H1 (cell line): ENCODE measurements around the gene DACH2. TPM values are rescaled to one million over a fixed set of nuclear protein-coding genes. Genes with fewer than 3 reads are reported as not detected.

Experiments used
- CTCF ChIA-PET: fragments of 300-600 bp; sonication (Branson Sonifier 250); formaldehyde crosslinking; loops from one replicate; lab custom pipeline; 2021; ENCODE audit not compliant: partially characterized antibody; lab: Charles Lee
- POLR2A ChIA-PET: fragments of 300-600 bp; sonication (Branson Sonifier 250); formaldehyde crosslinking; loops from one replicate; lab custom pipeline; 2021; ENCODE audit warnings: inconsistent platforms; ENCODE audit not compliant: partially characterized antibody; lab: Charles Lee
- DNase-seq, 2 experiments: peaks; one replicate each; pipeline versions ENCODE4 v3.0.0 to v3.0.0-alpha.2; 2010 to 2022; ENCODE audit warnings: low spot score in 2 of 2, low read depth in 1 of 2, mixed read lengths in 1 of 2
- FAIRE-seq: peaks from 2 replicates; lab custom pipeline; 2011; peaks lifted over from hg19 to GRCh38; lab: Jason Lieb, UNC
- H2AFZ ChIP-seq: 2 replicates; pipeline ENCODE4 v1.8.1; 2012; ENCODE audit warnings: low read length, inconsistent platforms
- H2AK5ac ChIP-seq: 2 replicates; pipeline ENCODE4 v1.6.1; 2013; ENCODE audit warnings: low read depth, low read length
- H2BK120ac ChIP-seq: replicated peaks from 2 replicates; pipeline ENCODE3; 2013; ENCODE audit warnings: low read depth, low read length, inconsistent platforms
- H2BK12ac ChIP-seq: 2 replicates; pipeline ENCODE4 v1.6.1; 2013; ENCODE audit warnings: low read depth, low read length
- H2BK15ac ChIP-seq: 2 replicates; pipeline ENCODE4 v1.6.1; 2013; ENCODE audit warnings: low read length
- H2BK20ac ChIP-seq: 2 replicates; pipeline ENCODE4 v1.6.1; 2013; ENCODE audit warnings: low read length
- H2BK5ac ChIP-seq: 2 replicates; pipeline ENCODE4 v1.6.1; 2013; ENCODE audit warnings: low read depth, low read length
- H3K14ac ChIP-seq: 2 replicates; pipeline ENCODE4 v1.6.1; 2013; ENCODE audit warnings: inconsistent platforms; ENCODE audit not compliant: insufficient read length
- H3K18ac ChIP-seq: 2 replicates; pipeline ENCODE4 v1.6.1; 2013; ENCODE audit warnings: low read length; ENCODE audit errors: extremely low read depth
- H3K23ac ChIP-seq: 2 replicates; pipeline ENCODE4 v1.6.1; 2013; ENCODE audit warnings: inconsistent platforms; ENCODE audit not compliant: insufficient read length
- H3K23me2 ChIP-seq: 2 replicates; pipeline ENCODE4 v1.6.1; 2013; ENCODE audit warnings: low read depth, low read length
- H3K27ac ChIP-seq: 2 replicates; pipeline ENCODE4 v1.6.1; 2011; ENCODE audit warnings: low read depth, low read length, inconsistent platforms
- H3K27me3 ChIP-seq, 4 experiments: replicated peaks in 1 of 4; 1 replicate in 1 of 4; 2 replicates in 3 of 4; pipeline versions ENCODE4 v1.6.1 to v1.8.1; 2011 to 2013; ENCODE audit warnings: low read length in 3 of 4, mild to moderate bottlenecking in 3 of 4, inconsistent platforms in 2 of 4, mixed read lengths in 2 of 4, moderate library complexity in 1 of 4; ENCODE audit not compliant: control insufficient read depth in 3 of 4, insufficient read depth in 3 of 4; ENCODE audit errors: extremely low read depth in 1 of 4
- H3K36me3 ChIP-seq, 4 experiments: 2 replicates each; pipeline versions ENCODE4 v1.6.1 to v1.8.1; 2011 to 2013; ENCODE audit warnings: mild to moderate bottlenecking in 4 of 4, low read length in 3 of 4, moderate library complexity in 2 of 4, control low read depth in 1 of 4, inconsistent platforms in 1 of 4; ENCODE audit not compliant: insufficient read depth in 4 of 4, control insufficient read depth in 2 of 4
- H3K4ac ChIP-seq: replicated peaks from 2 replicates; pipeline ENCODE3; 2013; ENCODE audit warnings: low read length, low read depth, mixed read lengths, inconsistent platforms; ENCODE audit not compliant: insufficient read length
- H3K4me1 ChIP-seq, 4 experiments: replicated peaks in 1 of 4; 1 replicate in 1 of 4; 2 replicates in 3 of 4; pipeline versions ENCODE4 v1.6.1 to v1.8.1; 2011 to 2013; ENCODE audit warnings: low read length in 3 of 4, inconsistent platforms in 2 of 4, mixed read lengths in 1 of 4; ENCODE audit not compliant: insufficient read depth in 4 of 4, control insufficient read depth in 3 of 4
- H3K4me2 ChIP-seq, 2 experiments: 2 replicates each; pipeline versions ENCODE4 v1.6.1 to v1.8.1; 2011 to 2013; ENCODE audit warnings: low read depth in 2 of 2, low read length in 2 of 2, control low read depth in 1 of 2, inconsistent platforms in 1 of 2, mild to moderate bottlenecking in 1 of 2; ENCODE audit not compliant: insufficient read depth in 1 of 2
- H3K4me3 ChIP-seq, 4 experiments: fragments of 200-600, 300-600 bp in 1 of 4; sonication (generic), shearing (Covaris generic), sonication (Bioruptor Twin) in 1 of 4; 2 replicates each; pipeline versions ENCODE4 v1.5.1 to v1.8.1; 2011 to 2016; ENCODE audit warnings: low read length in 4 of 4, low read depth in 3 of 4, control low read depth in 2 of 4, inconsistent platforms in 2 of 4, mild to moderate bottlenecking in 2 of 4, mixed read lengths in 1 of 4, moderate library complexity in 1 of 4; ENCODE audit not compliant: insufficient read depth in 2 of 4; ENCODE audit errors: extremely low read depth in 1 of 4
- H3K56ac ChIP-seq: replicated peaks from 2 replicates; pipeline ENCODE3; 2013; ENCODE audit warnings: low read depth, mild to moderate bottlenecking, mixed read lengths, low read length, inconsistent platforms; ENCODE audit not compliant: insufficient read length
- H3K79me1 ChIP-seq: 2 replicates; pipeline ENCODE4 v1.6.1; 2013; ENCODE audit warnings: low read depth, low read length, control low read depth
- H3K79me2 ChIP-seq, 2 experiments: 2 replicates each; pipeline versions ENCODE4 v1.6.1 to v1.8.1; 2012 to 2013; ENCODE audit warnings: low read length in 2 of 2, mild to moderate bottlenecking in 2 of 2, inconsistent platforms in 1 of 2; ENCODE audit not compliant: insufficient read depth in 2 of 2, control insufficient read depth in 1 of 2
- H3K9ac ChIP-seq, 4 experiments: replicated peaks in 1 of 4; 1 replicate in 1 of 4; 2 replicates in 3 of 4; pipeline versions ENCODE4 v1.6.1 to v1.8.1; 2011 to 2013; ENCODE audit warnings: low read depth in 3 of 4, low read length in 3 of 4, control low read depth in 2 of 4, mild to moderate bottlenecking in 2 of 4, moderate library complexity in 2 of 4, inconsistent platforms in 1 of 4; ENCODE audit errors: extremely low read depth in 1 of 4
- H3K9me3 ChIP-seq, 2 experiments: 2 replicates each; pipeline versions ENCODE4 v1.6.1 to v1.8.1; 2012 to 2013; ENCODE audit warnings: mild to moderate bottlenecking in 2 of 2, moderate library complexity in 2 of 2, control low read depth in 1 of 2, inconsistent platforms in 1 of 2, low read depth in 1 of 2, low read length in 1 of 2, mixed read lengths in 1 of 2; ENCODE audit not compliant: insufficient read depth in 2 of 2
- H4K20me1 ChIP-seq, 2 experiments: replicated peaks in 1 of 2; 2 replicates each; pipeline versions ENCODE3 to v1.8.1; 2011 to 2013; ENCODE audit warnings: inconsistent platforms in 2 of 2, low read length in 2 of 2, mild to moderate bottlenecking in 1 of 2; ENCODE audit not compliant: insufficient read depth in 2 of 2, control insufficient read depth in 1 of 2
- H4K5ac ChIP-seq: 2 replicates; pipeline ENCODE4 v1.6.1; 2013; ENCODE audit warnings: low read length, low read depth, mixed read lengths, inconsistent platforms; ENCODE audit not compliant: insufficient read length
- H4K8ac ChIP-seq: 2 replicates; pipeline ENCODE4 v1.8.0; 2013; ENCODE audit warnings: mild to moderate bottlenecking, moderate library complexity, low read length, inconsistent platforms; ENCODE audit not compliant: insufficient read depth; ENCODE audit errors: extremely low read depth
- H4K91ac ChIP-seq: replicated peaks from 2 replicates; pipeline ENCODE3; 2013; ENCODE audit warnings: low read length, mixed read lengths, inconsistent platforms; ENCODE audit not compliant: insufficient read length
- ATF2 ChIP-seq: IDR thresholded peaks from 2 replicates; pipeline ENCODE4 v1.6.1; 2012; ENCODE audit warnings: low read length, inconsistent platforms
- BRCA1 ChIP-seq: IDR thresholded peaks from 2 replicates; pipeline ENCODE4 v1.6.1; 2012; ENCODE audit warnings: low read depth, low read length, improper control_type of control experiment
- CHD1 ChIP-seq: IDR thresholded peaks from 2 replicates; pipeline ENCODE4 v1.6.1; 2012; ENCODE audit warnings: low read depth, low read length, improper control_type of control experiment
- CHD2 ChIP-seq: IDR thresholded peaks from 2 replicates; pipeline ENCODE4 v1.6.1; 2012; ENCODE audit warnings: low read length, improper control_type of control experiment
- MAFK ChIP-seq: IDR thresholded peaks from 2 replicates; pipeline ENCODE4 v1.6.1; 2012; ENCODE audit warnings: low read depth, mild to moderate bottlenecking, improper control_type of control experiment, low read length
- POU5F1 ChIP-seq: IDR thresholded peaks from 2 replicates; pipeline ENCODE4 v1.6.1; 2011; ENCODE audit warnings: low read depth, mild to moderate bottlenecking, low read length, moderate library complexity
- RFX5 ChIP-seq: IDR thresholded peaks from 2 replicates; pipeline ENCODE4 v1.6.1; 2011; ENCODE audit warnings: low read depth, low read length, improper control_type of control experiment, borderline replicate concordance
- RXRA ChIP-seq: IDR thresholded peaks from 2 replicates; pipeline ENCODE4 v1.6.1; 2011; ENCODE audit warnings: low read depth, mild to moderate bottlenecking, low read length, moderate library complexity; ENCODE audit not compliant: insufficient read depth
- SIN3A ChIP-seq, 2 experiments: IDR thresholded peaks in 1 of 2; conservative IDR thresholded peaks in 1 of 2; 2 replicates each; pipeline ENCODE4 v1.6.1; 2011 to 2012; ENCODE audit warnings: low read length in 2 of 2, improper control_type of control experiment in 1 of 2, low read depth in 1 of 2, mild to moderate bottlenecking in 1 of 2
- SRF ChIP-seq: IDR thresholded peaks from 2 replicates; pipeline ENCODE4 v1.6.1; 2011; ENCODE audit warnings: mild to moderate bottlenecking, low read depth, low read length, moderate library complexity
- SUZ12 ChIP-seq: fragments of 200-600 bp; sonication (generic); IDR thresholded peaks from 2 replicates; pipeline ENCODE4 v1.6.1; 2012; ENCODE audit warnings: mild to moderate bottlenecking, inconsistent platforms, low read length, moderate library complexity, mixed read lengths
- ZNF274 ChIP-seq: IDR thresholded peaks from 2 replicates; pipeline ENCODE4 v1.7.0; 2012; ENCODE audit warnings: low read length, borderline replicate concordance; ENCODE audit errors: extremely low read depth
- WGBS, 2 experiments: shearing (Covaris generic) in 1 of 2; methylation state at CpG; one replicate each; pipeline versions ENCODE4 v1.1.6 to v1.1.7; 2013 to 2015; ENCODE audit warnings: low lambda C conversion rate in 2 of 2, mixed read lengths in 2 of 2, inconsistent platforms in 1 of 2, low coverage in 1 of 2, missing lambda C conversion rate in 1 of 2; ENCODE audit not compliant: insufficient replicate concordance in 2 of 2, insufficient coverage in 1 of 2, insufficient read length in 1 of 2; ENCODE audit errors: extremely low coverage in 1 of 2, missing lambda C conversion rate in 1 of 2; 5-methylcytosine and 5-hydroxymethylcytosine counted together
- polyA plus RNA-seq, 7 experiments: library from polyadenylated mRNA; depleted of rRNA in 3 of 7; stranded (reverse) in 5 of 7; unstranded in 2 of 7; fragments of >200 nt in 5 of 7; fragments of 200-250 nt in 2 of 7; gene quantifications; 1 replicate in 5 of 7; 2 replicates in 1 of 7; 4 replicates in 1 of 7; pipeline versions ENCODE4 v1.2.1 to v1.2.3, GENCODE V29; 2011 to 2013; ENCODE audit warnings: missing spikeins in 2 of 7, mixed read lengths in 2 of 7
- total RNA-seq: library from RNA; stranded (reverse); fragmentation: NEBNext Ultra II Directional; extraction: Animal tissue kit (Norgen Biotek cat#: 25700); gene quantifications from 2 replicates; pipeline ENCODE4 v1.2.1, GENCODE V29; 2021

Gene DACH2
- total and polyA plus RNA-seq, 2 of the 8 experiments (the other 6 are each of a cell fraction or from before 2014, with no cell fraction given): 1.0 to 1.8 TPM

- Histone ChIP-seq H2AK5ac (no peak overlapping the region), H3K18ac (no peak overlapping the region), H4K8ac (no peak overlapping the region), H3K4me2 (no peak overlapping the region), H2AFZ (no peak overlapping the region), H3K27ac (no peak overlapping the region), H3K9ac (no peak overlapping the region), H3K27me3 (no peaks in the 10 kb centered on the region), H2BK12ac (no peak overlapping the region), H3K4ac (no peak overlapping the region), H3K9me3 (no peaks in the 10 kb centered on the region), H3K36me3 (no peaks in the 10 kb centered on the region), H3K4me3 (no peak overlapping the region), H3K79me2 (no peaks in the 10 kb centered on the region), H2BK120ac (no peak overlapping the region), H2BK5ac (no peak overlapping the region), H2BK20ac (no peak overlapping the region), H3K4me1 (no peaks in the 10 kb centered on the region), H2BK15ac (no peak overlapping the region), H3K23ac (no peak overlapping the region), H4K20me1 (no peaks in the 10 kb centered on the region), H3K14ac (no peak overlapping the region), H4K91ac (no peak overlapping the region), H3K79me1 (no peaks in the 10 kb centered on the region), H3K56ac (no peak overlapping the region), H4K5ac (no peak overlapping the region), H3K23me2 (no peaks in the 10 kb centered on the region)
- 84% methylated on average over 3 of the region's 3 CpGs; no CpG with 5 or more reads in 1 of the 2 experiments for WGBS, 2 experiments
- ChIA-PET CTCF (no interaction called here), POLR2A (no interaction called here)
- DNase-seq (no peak), FAIRE-seq (no peak)
- no peak for TF ChIP-seq SUZ12
- no peak for TF ChIP-seq MAFK
- TF ChIP-seq RXRA: no peak
- TF ChIP-seq ZNF274: no peak
- TF ChIP-seq CHD1: no peak
- TF ChIP-seq BRCA1: no peak
- no peak for TF ChIP-seq SIN3A (conservative IDR thresholded peaks at IDR 0.05 in 1 of 2, IDR thresholded peaks at IDR 0.05 in 1 of 2; ENCODE audit: low read depth in 1 of 2, low read length in 2 of 2)
- TF ChIP-seq CHD2: no peak
- no peak for TF ChIP-seq RFX5
- no peak for TF ChIP-seq SRF
- no peak for TF ChIP-seq POU5F1
- no peak for TF ChIP-seq ATF2
Measured at GRCh38 chrX:86369847-86370630, 221.8 kb downstream of the DACH2 start.
